Effector CD8-positive, alpha-beta T cell (primary cell): ENCODE measurements around the gene GRB10.
"Not testable (repeated sequence)": the region's sequence is repeated elsewhere in the genome, so short reads cannot be mapped to it uniquely, and the experiment has no call there.

Experiments
- DNase-seq: peaks from one replicate; lab custom pipeline; 2025; lab: John Stamatoyannopoulos, UW

Gene GRB10

GRCh38 chr7:50743016-50743415 lies 39.7 kb downstream of the GRB10 start:
- DNase-seq, result no peak

- DNase-seq, result no peak
Measured at GRCh38 chr7:50742401-50742800, 40.3 kb downstream of the GRB10 start.

- peak; percentile 27 for DNase-seq
Measured at GRCh38 chr7:50739744-50740435, 42.8 kb downstream of the GRB10 start.

- no peak for DNase-seq
Measured at GRCh38 chr7:50738932-50739331, 43.8 kb downstream of the GRB10 start.

GRCh38 chr7:50735836-50736235 lies 46.9 kb downstream of the GRB10 start:
- not testable (repeated sequence) for DNase-seq

- no peak for DNase-seq
Measured at GRCh38 chr7:50735333-50735732, 47.4 kb downstream of the GRB10 start.

GRCh38 chr7:50734246-50734645 lies 48.5 kb downstream of the GRB10 start:
- no peak for DNase-seq

GRCh38 chr7:50733552-50733951 lies 49.1 kb downstream of the GRB10 start:
- DNase-seq, result no peak

- no peak for DNase-seq
Measured at GRCh38 chr7:50731703-50732582, 50.8 kb downstream of the GRB10 start.

- no peak for DNase-seq
Measured at GRCh38 chr7:50730446-50731400, 52.0 kb downstream of the GRB10 start.

GRCh38 chr7:50729962-50730361 lies 52.7 kb downstream of the GRB10 start:
- no peak for DNase-seq

GRCh38 chr7:50728184-50728583 lies 54.5 kb downstream of the GRB10 start:
- no peak for DNase-seq

- no peak for DNase-seq
Measured at GRCh38 chr7:50727711-50728110, 55.0 kb downstream of the GRB10 start.

- no peak for DNase-seq
Measured at GRCh38 chr7:50727072-50727471, 55.6 kb downstream of the GRB10 start.

GRCh38 chr7:50725774-50726173 lies 56.9 kb downstream of the GRB10 start:
- DNase-seq, result no peak

- DNase-seq, result no peak
Measured at GRCh38 chr7:50724526-50725520, 57.9 kb downstream of the GRB10 start.

- no peak for DNase-seq
Measured at GRCh38 chr7:50723888-50724287, 58.8 kb downstream of the GRB10 start.

GRCh38 chr7:50723173-50723572 lies 59.5 kb downstream of the GRB10 start:
- DNase-seq, result no peak

- no peak for DNase-seq
Measured at GRCh38 chr7:50721661-50722259, 60.9 kb downstream of the GRB10 start.

- no peak for DNase-seq
Measured at GRCh38 chr7:50721160-50721559, 61.5 kb downstream of the GRB10 start.
